ENCODE data around the gene TNFRSF25.

- TF ChIP-seq EZH2 (IDR thresholded peaks at IDR 0.05; ENCODE audit: borderline replicate concordance, insufficient read depth, low read length, poor library complexity, severe bottlenecking), result no peak
- no peak for TF ChIP-seq CTCF (IDR thresholded peaks at IDR 0.05; ENCODE audit: poor library complexity, severe bottlenecking)
- no peak for TF ChIP-seq REST (IDR thresholded peaks at IDR 0.05; ENCODE audit: borderline replicate concordance)
- TF ChIP-seq RAD21 (conservative IDR thresholded peaks at IDR 0.05), result no peak
- no peak for TF ChIP-seq POLR2AphosphoS5 (IDR thresholded peaks at IDR 0.05)
- no peak for TF ChIP-seq SMC3 (conservative IDR thresholded peaks at IDR 0.05; ENCODE audit: poor library complexity)
- no peak for TF ChIP-seq EP300 (conservative IDR thresholded peaks at IDR 0.05; ENCODE audit: poor library complexity, severe bottlenecking)
- no peak for TF ChIP-seq MXI1 (conservative IDR thresholded peaks at IDR 0.05; ENCODE audit: poor library complexity, severe bottlenecking)
- no peak for TF ChIP-seq TAF1 (IDR thresholded peaks at IDR 0.05; ENCODE audit: low read depth)
Observed at GRCh38 chr1:6505367-6506209, 39.6 kb upstream of the TNFRSF25 start.
